ENCODE results near the gene SMARCA1. TPM values are rescaled to one million over a fixed set of nuclear protein-coding genes. Genes with fewer than 3 reads are reported as not detected.
"Not testable (repeated sequence)": the region's sequence is repeated elsewhere in the genome, so short reads cannot be mapped to it uniquely, and the experiment has no call there.

Gene SMARCA1
- total RNA-seq, 1 experiment from 2014 or later = 34.5 TPM

DNA sequence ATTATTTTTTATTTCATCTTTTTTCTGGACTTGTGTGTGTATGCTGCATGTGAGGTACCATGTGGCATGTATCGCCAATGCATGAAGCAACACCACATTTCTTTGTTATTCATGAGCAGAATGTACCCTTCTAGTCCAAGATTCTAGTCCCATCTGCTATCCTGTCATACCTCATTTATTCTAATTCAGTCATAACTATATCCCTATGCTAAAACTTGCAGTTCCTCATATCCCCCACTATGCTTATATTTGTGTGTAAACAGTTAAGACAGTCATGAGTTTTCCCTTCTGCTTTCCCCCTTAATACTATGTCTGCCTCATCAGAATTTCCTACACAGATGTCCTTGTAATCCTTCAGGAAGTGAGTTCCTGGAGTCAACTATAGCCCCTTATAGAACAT lies 36.5 kb upstream of the SMARCA1 start:
- TF ChIP-seq, protein P1, sequence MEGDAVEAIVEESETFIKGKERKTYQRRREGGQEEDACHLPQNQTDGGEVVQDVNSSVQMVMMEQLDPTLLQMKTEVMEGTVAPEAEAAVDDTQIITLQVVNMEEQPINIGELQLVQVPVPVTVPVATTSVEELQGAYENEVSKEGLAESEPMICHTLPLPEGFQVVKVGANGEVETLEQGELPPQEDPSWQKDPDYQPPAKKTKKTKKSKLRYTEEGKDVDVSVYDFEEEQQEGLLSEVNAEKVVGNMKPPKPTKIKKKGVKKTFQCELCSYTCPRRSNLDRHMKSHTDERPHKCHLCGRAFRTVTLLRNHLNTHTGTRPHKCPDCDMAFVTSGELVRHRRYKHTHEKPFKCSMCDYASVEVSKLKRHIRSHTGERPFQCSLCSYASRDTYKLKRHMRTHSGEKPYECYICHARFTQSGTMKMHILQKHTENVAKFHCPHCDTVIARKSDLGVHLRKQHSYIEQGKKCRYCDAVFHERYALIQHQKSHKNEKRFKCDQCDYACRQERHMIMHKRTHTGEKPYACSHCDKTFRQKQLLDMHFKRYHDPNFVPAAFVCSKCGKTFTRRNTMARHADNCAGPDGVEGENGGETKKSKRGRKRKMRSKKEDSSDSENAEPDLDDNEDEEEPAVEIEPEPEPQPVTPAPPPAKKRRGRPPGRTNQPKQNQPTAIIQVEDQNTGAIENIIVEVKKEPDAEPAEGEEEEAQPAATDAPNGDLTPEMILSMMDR (IDR thresholded peaks at IDR 0.05; ENCODE audit: insufficient read depth in 1 of 2, low read depth in 1 of 2, low read length in 1 of 2, severe bottlenecking in 1 of 2, unreplicated experiment in 1 of 2) = no peak
- H3K4me1 ChIP-seq = no peaks in the 10 kb centered on the region
- H3K9me3 ChIP-seq = no peaks in the 10 kb centered on the region
- no peaks in the 10 kb centered on the region for H3K9me3 Mint-ChIP-seq (ENCODE audit: unreplicated experiment)
- peaks cover 27% of the 10 kb centered on the region for H3K36me3 Mint-ChIP-seq (ENCODE audit: insufficient read depth, unreplicated experiment)
- no peak for DNase-seq
- POLR2A ChIA-PET = no interaction called here
- intact Hi-C loops (cut with micrococcal nuclease; ENCODE audit: unreplicated experiment) = no loop called here
- no peak overlapping the region for H3K27ac Mint-ChIP-seq (ENCODE audit: unreplicated experiment)
- H3K4me3 ChIP-seq (ENCODE audit: low read depth, low read length) = no peak overlapping the region
- H3K36me3 ChIP-seq (ENCODE audit: control insufficient read depth, insufficient read depth, low read length) = no peaks in the 10 kb centered on the region
- no peaks in the 10 kb centered on the region for H3K4me1 Mint-ChIP-seq (ENCODE audit: low read depth, unreplicated experiment)
- BruUV-seq (replicated peaks) = no TSS peak
- CTCF ChIA-PET = no interaction called here
- no peaks in the 10 kb centered on the region for H3K27me3 ChIP-seq (replicated peaks; ENCODE audit: control insufficient read depth, insufficient read depth, low read length)
- H3K4me3 Mint-ChIP-seq (ENCODE audit: unreplicated experiment) = no peak overlapping the region
- H3K27me3 Mint-ChIP-seq (ENCODE audit: insufficient read depth, unreplicated experiment) = no peaks in the 10 kb centered on the region

GRCh38 chrX:129557844-129558480 lies 34.7 kb upstream of the SMARCA1 start:
- ChIA-PET POLR2A (no interaction called here), CTCF (no interaction called here)
- H3K27me3 Mint-ChIP-seq (ENCODE audit: insufficient read depth, unreplicated experiment) = no peaks in the 10 kb centered on the region
- intact Hi-C loops (cut with micrococcal nuclease; ENCODE audit: unreplicated experiment) = no loop called here
- no peaks in the 10 kb centered on the region for H3K9me3 ChIP-seq
- H3K27me3 ChIP-seq (replicated peaks; ENCODE audit: control insufficient read depth, insufficient read depth, low read length) = no peaks in the 10 kb centered on the region
- BruUV-seq (replicated peaks) = no TSS peak
- no peak overlapping the region for H3K4me3 Mint-ChIP-seq (ENCODE audit: unreplicated experiment)
- H3K36me3 Mint-ChIP-seq (ENCODE audit: insufficient read depth, unreplicated experiment) = peaks cover 26% of the 10 kb centered on the region
- no peak overlapping the region for H3K4me3 ChIP-seq (ENCODE audit: low read depth, low read length)
- DNase-seq = no peak
- no peaks in the 10 kb centered on the region for H3K4me1 Mint-ChIP-seq (ENCODE audit: low read depth, unreplicated experiment)
- H3K36me3 ChIP-seq (ENCODE audit: control insufficient read depth, insufficient read depth, low read length) = no peaks in the 10 kb centered on the region
- no peaks in the 10 kb centered on the region for H3K4me1 ChIP-seq
- H3K9me3 Mint-ChIP-seq (ENCODE audit: unreplicated experiment) = no peaks in the 10 kb centered on the region
- TF ChIP-seq, protein P1 (IDR thresholded peaks at IDR 0.05; ENCODE audit: insufficient read depth in 1 of 2, low read depth in 1 of 2, low read length in 1 of 2, severe bottlenecking in 1 of 2, unreplicated experiment in 1 of 2) = no peak
- H3K27ac Mint-ChIP-seq (ENCODE audit: unreplicated experiment) = no peak overlapping the region

GRCh38 chrX:129556806-129557315 lies 33.6 kb upstream of the SMARCA1 start:
- BruUV-seq (replicated peaks) = no TSS peak
- Histone ChIP-seq H3K4me1 (no peaks in the 10 kb centered on the region), H3K36me3 (ENCODE audit: control insufficient read depth, insufficient read depth, low read length) (no peaks in the 10 kb centered on the region), H3K27me3 (replicated peaks; ENCODE audit: control insufficient read depth, insufficient read depth, low read length) (no peaks in the 10 kb centered on the region), H3K9me3 (no peaks in the 10 kb centered on the region), H3K4me3 (ENCODE audit: low read depth, low read length) (no peak overlapping the region)
- CTCF ChIA-PET = no interaction called here
- H3K4me3 Mint-ChIP-seq (ENCODE audit: unreplicated experiment) = no peak overlapping the region
- peaks cover 22% of the 10 kb centered on the region for H3K36me3 Mint-ChIP-seq (ENCODE audit: insufficient read depth, unreplicated experiment)
- no peaks in the 10 kb centered on the region for H3K27me3 Mint-ChIP-seq (ENCODE audit: insufficient read depth, unreplicated experiment)
- H3K4me1 Mint-ChIP-seq (ENCODE audit: low read depth, unreplicated experiment) = no peaks in the 10 kb centered on the region
- TF ChIP-seq, protein P1 (IDR thresholded peaks at IDR 0.05; ENCODE audit: insufficient read depth in 1 of 2, low read depth in 1 of 2, low read length in 1 of 2, severe bottlenecking in 1 of 2, unreplicated experiment in 1 of 2) = no peak
- POLR2A ChIA-PET = no interaction called here
- H3K9me3 Mint-ChIP-seq (ENCODE audit: unreplicated experiment) = no peaks in the 10 kb centered on the region
- no peak for DNase-seq
- no peak overlapping the region for H3K27ac Mint-ChIP-seq (ENCODE audit: unreplicated experiment)
- intact Hi-C loops (cut with micrococcal nuclease; ENCODE audit: unreplicated experiment) = no loop called here

DNA sequence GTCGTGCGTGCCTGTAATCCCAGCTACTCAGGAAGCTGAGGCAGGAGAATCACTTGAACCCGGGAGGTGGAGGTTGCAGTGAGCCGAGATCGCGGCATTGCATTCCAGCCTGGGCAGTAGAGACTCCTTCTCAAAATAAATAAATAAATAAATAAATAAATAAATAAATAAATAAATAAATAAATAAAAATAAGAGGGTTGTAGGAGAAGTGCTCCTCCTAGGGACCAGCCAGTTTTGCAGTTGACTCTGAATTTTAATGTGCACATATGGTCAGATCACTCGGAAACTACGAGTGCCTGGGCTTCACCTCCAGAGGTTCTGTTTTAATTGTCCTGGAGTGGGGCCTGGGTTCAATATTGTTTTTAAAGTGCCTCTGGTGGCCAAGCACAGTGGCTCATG lies 31.5 kb upstream of the SMARCA1 start:
- DNase-seq; H3K4me3 Mint-ChIP-seq (ENCODE audit: unreplicated experiment); POLR2A ChIA-PET; H3K4me3 ChIP-seq (ENCODE audit: low read depth, low read length); H3K9me3 Mint-ChIP-seq (ENCODE audit: unreplicated experiment); BruUV-seq (replicated peaks); H3K4me1 ChIP-seq; H3K27me3 ChIP-seq (replicated peaks; ENCODE audit: control insufficient read depth, insufficient read depth, low read length); H3K4me1 Mint-ChIP-seq (ENCODE audit: low read depth, unreplicated experiment); intact Hi-C loops (cut with micrococcal nuclease; ENCODE audit: unreplicated experiment); CTCF ChIA-PET; H3K27me3 Mint-ChIP-seq (ENCODE audit: insufficient read depth, unreplicated experiment); H3K27ac Mint-ChIP-seq (ENCODE audit: unreplicated experiment); H3K9me3 ChIP-seq; H3K36me3 ChIP-seq (ENCODE audit: control insufficient read depth, insufficient read depth, low read length): not testable (repeated sequence)
- peaks cover 22% of the 10 kb centered on the region for H3K36me3 Mint-ChIP-seq (ENCODE audit: insufficient read depth, unreplicated experiment)
